Lower lobe of right lung (tissue), 2 donors: ENCODE data around the gene MAN2C1. TPM values are rescaled to one million over a fixed set of nuclear protein-coding genes. Genes with fewer than 3 reads are reported as not detected.

Experiments
- ATAC-seq, 2 donors: fragments of 200-7000 bp; cut with Tn5 transposase; one replicate each; pipeline ENCODE4 v1.9.1; 2020 to 2022; ENCODE audit warnings: mild to moderate bottlenecking in 2 of 2, moderate library complexity in 2 of 2
- DNase-seq: peaks from one replicate; pipeline ENCODE4 v3.0.0-alpha.2; 2020
- H3K27ac ChIP-seq: fragments of 200-600 bp; one replicate; pipeline ENCODE4 v1.8.0; 2022
- H3K27me3 ChIP-seq: fragments of 200-600 bp; one replicate; pipeline ENCODE4 v1.8.0; 2022; ENCODE audit warnings: low read depth
- H3K36me3 ChIP-seq: fragments of 200-600 bp; one replicate; pipeline ENCODE4 v1.8.0; 2022; ENCODE audit warnings: mild to moderate bottlenecking
- H3K4me1 ChIP-seq: fragments of 200-600 bp; one replicate; pipeline ENCODE4 v1.8.0; 2022
- H3K4me3 ChIP-seq: fragments of 200-600 bp; one replicate; pipeline ENCODE4 v1.8.0; 2022; ENCODE audit warnings: mild to moderate bottlenecking
- H3K9me3 ChIP-seq: fragments of 200-600 bp; one replicate; pipeline ENCODE4 v1.8.0; 2022
- intact Hi-C: fragments of 100-400 bp; cut with DNase I; formaldehyde crosslinking; loops from one replicate; pipeline ENCODE4 v1.11.0; 2022
- total RNA-seq: library from RNA; stranded (reverse); fragmentation: NEBNext Ultra II Directional; extraction: Animal tissue kit (Norgen Biotek cat#: 25700); gene quantifications from one replicate; pipeline ENCODE4 v1.2.1, GENCODE V29; 2021
- TF ChIP-seq, protein P1 (sequence below): fragments of 200-600 bp; IDR thresholded peaks from one replicate; pipeline ENCODE4 v1.8.0; 2022; ENCODE audit warnings: antibody characterized with exemption, mild to moderate bottlenecking
- donor health status: DM: no; HTN: yes; CAD: no; lungs with severe emphysema.

MAN2C1 gene
- total RNA-seq, 1 donor from 2014 or later, result 208 TPM

- TF ChIP-seq, protein P1, sequence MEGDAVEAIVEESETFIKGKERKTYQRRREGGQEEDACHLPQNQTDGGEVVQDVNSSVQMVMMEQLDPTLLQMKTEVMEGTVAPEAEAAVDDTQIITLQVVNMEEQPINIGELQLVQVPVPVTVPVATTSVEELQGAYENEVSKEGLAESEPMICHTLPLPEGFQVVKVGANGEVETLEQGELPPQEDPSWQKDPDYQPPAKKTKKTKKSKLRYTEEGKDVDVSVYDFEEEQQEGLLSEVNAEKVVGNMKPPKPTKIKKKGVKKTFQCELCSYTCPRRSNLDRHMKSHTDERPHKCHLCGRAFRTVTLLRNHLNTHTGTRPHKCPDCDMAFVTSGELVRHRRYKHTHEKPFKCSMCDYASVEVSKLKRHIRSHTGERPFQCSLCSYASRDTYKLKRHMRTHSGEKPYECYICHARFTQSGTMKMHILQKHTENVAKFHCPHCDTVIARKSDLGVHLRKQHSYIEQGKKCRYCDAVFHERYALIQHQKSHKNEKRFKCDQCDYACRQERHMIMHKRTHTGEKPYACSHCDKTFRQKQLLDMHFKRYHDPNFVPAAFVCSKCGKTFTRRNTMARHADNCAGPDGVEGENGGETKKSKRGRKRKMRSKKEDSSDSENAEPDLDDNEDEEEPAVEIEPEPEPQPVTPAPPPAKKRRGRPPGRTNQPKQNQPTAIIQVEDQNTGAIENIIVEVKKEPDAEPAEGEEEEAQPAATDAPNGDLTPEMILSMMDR, result no peak
- intact Hi-C loops, result no loop called here
- Histone ChIP-seq H3K27ac (no peak overlapping the region), H3K27me3 (no peaks in the 10 kb centered on the region), H3K4me1 (no peaks in the 10 kb centered on the region), H3K4me3 (no peak overlapping the region), H3K36me3 (no peaks in the 10 kb centered on the region), H3K9me3 (no peaks in the 10 kb centered on the region)
- ATAC-seq (no peak), DNase-seq (no peak)
These were observed 38.8 kb downstream of the MAN2C1 start for GRCh38 chr15:75329571-75329970.

DNA sequence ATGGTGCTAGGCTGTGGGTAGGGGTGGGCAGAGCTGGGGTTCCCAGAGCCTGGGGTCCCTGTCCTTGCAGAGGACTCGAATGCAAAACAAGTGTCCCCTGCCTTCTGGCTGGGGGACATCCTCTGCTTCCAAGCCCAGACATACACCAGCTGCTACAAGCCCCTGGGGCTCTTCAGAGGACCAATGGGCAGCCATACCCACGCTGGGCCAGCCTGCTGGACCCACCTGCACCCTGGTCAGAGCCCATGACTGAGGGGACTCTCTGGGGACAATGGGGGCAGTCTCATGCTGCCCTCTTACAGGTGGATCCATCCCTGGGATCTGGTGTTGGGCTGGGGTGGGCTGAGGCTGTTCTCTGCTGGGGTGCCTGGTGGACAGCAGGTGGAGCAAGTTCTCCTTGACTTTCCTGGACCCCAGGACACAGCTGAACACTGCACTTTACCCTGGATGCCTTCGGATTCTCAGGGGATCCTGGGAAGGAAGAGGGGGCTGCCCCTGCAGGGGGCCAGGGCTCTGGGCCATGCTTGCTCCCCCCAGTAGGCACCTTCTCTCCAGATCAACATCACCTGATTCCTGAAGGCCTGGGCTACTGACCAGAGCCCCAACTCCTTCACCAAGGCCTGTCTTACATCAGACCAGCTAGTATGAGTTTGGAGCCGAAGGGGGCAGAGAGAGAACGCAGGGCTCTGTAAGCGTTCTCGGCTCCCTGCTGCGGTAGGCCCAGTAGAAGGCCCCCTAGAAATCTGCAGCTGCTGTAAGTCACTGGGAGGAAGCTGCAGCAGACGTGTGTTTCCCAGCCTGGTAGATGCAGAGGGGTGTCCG is 39.7 kb downstream of the MAN2C1 start:
- no peaks in the 10 kb centered on the region for H3K36me3 ChIP-seq
- DNase-seq, result no peak
- TF ChIP-seq, protein P1, result no peak
- H3K9me3 ChIP-seq, result no peaks in the 10 kb centered on the region
- H3K4me3 ChIP-seq, result no peak overlapping the region
- intact Hi-C loops, result no loop called here
- no peak overlapping the region for H3K27ac ChIP-seq
- no peaks in the 10 kb centered on the region for H3K27me3 ChIP-seq
- H3K4me1 ChIP-seq, result no peaks in the 10 kb centered on the region
- no peak for ATAC-seq

DNA sequence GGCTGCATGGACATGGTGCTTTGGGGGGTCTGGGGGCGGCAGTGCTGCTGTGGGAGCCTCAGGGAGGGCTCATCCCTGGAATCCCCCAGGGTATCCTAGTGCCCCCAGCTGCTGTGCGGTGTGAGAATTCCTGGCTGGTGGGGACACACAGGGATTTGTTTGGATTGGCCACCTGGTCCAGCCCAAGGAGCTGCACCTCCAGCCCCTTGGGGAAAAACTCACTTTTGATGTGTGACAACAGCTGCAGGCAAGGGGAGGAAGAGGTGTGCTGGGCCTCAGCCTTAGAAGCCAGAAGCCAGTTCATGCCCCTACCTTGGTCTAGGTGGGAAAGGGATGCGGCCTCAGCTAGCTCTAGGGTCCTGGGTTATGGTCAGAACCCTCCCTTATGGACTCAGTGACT is 40.9 kb downstream of the MAN2C1 start:
- H3K4me1 ChIP-seq, result no peaks in the 10 kb centered on the region
- no peak for ATAC-seq
- no peak for DNase-seq
- H3K9me3 ChIP-seq, result no peaks in the 10 kb centered on the region
- intact Hi-C loops, result no loop called here
- H3K27ac ChIP-seq, result no peak overlapping the region
- H3K4me3 ChIP-seq, result no peak overlapping the region
- H3K36me3 ChIP-seq, result no peaks in the 10 kb centered on the region
- no peaks in the 10 kb centered on the region for H3K27me3 ChIP-seq
- TF ChIP-seq, protein P1, result no peak

- intact Hi-C loops, result no loop called here
- ATAC-seq (no peak), DNase-seq (no peak)
- no peak overlapping the region for H3K27ac ChIP-seq
- no peaks in the 10 kb centered on the region for H3K36me3 ChIP-seq
- H3K27me3 ChIP-seq, result no peaks in the 10 kb centered on the region
- no peak overlapping the region for H3K4me3 ChIP-seq
- no peaks in the 10 kb centered on the region for H3K4me1 ChIP-seq
- H3K9me3 ChIP-seq, result no peaks in the 10 kb centered on the region
- TF ChIP-seq, protein P1, result no peak
These were observed 41.4 kb downstream of the MAN2C1 start for GRCh38 chr15:75327005-75327404.

DNA sequence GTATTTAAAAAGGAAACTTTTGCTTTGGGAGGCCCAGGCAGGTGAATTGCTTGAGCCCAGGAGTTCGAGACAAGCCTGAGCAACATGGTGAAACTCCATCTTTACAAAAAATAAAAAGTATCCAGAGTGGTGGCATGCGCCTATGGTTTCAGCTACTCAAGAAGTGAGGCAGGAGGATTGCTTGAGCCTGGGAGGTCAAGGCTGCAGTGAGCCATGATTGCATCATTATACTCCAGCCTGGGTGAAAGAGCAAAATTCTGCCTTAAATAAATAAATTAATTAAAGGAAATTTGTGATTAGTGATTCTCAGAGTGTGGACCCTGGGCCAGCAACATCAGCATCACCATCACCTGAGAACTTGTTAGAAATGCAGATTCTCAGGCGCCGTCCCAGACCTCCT is 42.5 kb downstream of the MAN2C1 start:
- Histone ChIP-seq H3K9me3 (no peaks in the 10 kb centered on the region), H3K27ac (no peak overlapping the region), H3K27me3 (no peaks in the 10 kb centered on the region), H3K4me3 (no peak overlapping the region), H3K36me3 (no peaks in the 10 kb centered on the region), H3K4me1 (no peaks in the 10 kb centered on the region)
- TF ChIP-seq, protein P1, result no peak
- intact Hi-C loops, result no loop called here
- ATAC-seq (no peak), DNase-seq (no peak)
